Activated naive CD8-positive, alpha-beta T cell treated with anti-CD3 and anti-CD28 coated beads for 36 hours (primary cell): ENCODE measurements around the gene C21orf91. TPM values are rescaled to one million over a fixed set of nuclear protein-coding genes. Genes with fewer than 3 reads are reported as not detected.
"Not testable (repeated sequence)": the region's sequence is repeated elsewhere in the genome, so short reads cannot be mapped to it uniquely, and the experiment has no call there.

Experiments
- DNase-seq: peaks from one replicate; pipeline ENCODE4 v3.0.0; 2021
- H3K27ac Mint-ChIP-seq: one replicate; pipeline ENCODE4 v1.8.0; 2022; ENCODE audit warnings: mild to moderate bottlenecking, moderate library complexity, mixed read lengths
- H3K27me3 Mint-ChIP-seq: one replicate; pipeline ENCODE4 v1.8.0; 2022; ENCODE audit warnings: mild to moderate bottlenecking, mixed read lengths
- H3K36me3 Mint-ChIP-seq: one replicate; pipeline ENCODE4 v1.8.0; 2021; ENCODE audit warnings: mild to moderate bottlenecking, mixed read lengths
- H3K4me1 Mint-ChIP-seq: one replicate; pipeline ENCODE4 v1.8.0; 2021; ENCODE audit warnings: mixed read lengths
- H3K4me3 Mint-ChIP-seq: one replicate; pipeline ENCODE4 v1.8.0; 2022; ENCODE audit warnings: mild to moderate bottlenecking, moderate library complexity, mixed read lengths
- H3K9me3 Mint-ChIP-seq: one replicate; pipeline ENCODE4 v1.8.0; 2022; ENCODE audit warnings: mixed read lengths
- total RNA-seq, 2 experiments: library from RNA; stranded (reverse); gene quantifications; one replicate each; pipeline ENCODE4 v1.2.3, GENCODE V29; 2021

C21orf91 gene
- total RNA-seq, 2 experiments from 2014 or later: 35.0 to 36.5 TPM

DNA sequence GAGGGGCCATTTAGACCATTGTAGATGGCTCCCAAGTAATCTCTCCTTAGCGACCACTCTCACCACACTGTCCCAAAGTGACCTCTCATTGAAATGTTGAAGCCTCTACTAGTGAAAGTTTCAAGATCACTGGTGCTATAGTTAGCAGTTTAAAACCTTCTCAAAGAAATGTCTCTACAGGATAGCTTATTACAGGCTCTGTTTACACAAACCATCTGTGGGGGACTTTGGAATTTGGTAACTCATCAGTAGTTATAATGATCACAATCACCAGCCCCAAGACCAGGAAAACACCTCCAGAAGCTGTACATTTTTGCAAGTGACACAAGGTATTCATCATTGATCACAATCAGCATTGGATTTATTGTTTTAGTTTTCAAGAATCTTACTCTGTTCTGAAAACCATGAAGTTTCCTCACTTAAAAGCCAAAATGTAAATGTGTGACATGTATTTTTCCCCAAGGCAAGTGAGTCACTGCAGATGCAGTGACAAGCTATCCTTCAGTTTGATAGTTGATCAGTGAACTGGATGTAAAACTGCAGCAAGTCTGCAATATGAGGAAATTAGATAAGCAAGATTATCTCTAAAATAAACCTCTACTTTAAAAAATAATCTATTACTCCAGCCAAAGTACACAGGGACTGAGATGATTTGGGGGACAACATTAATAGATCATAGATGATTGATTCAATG, 41.9 kb downstream of the C21orf91 start:
- Mint-ChIP-seq H3K27ac (peak overlapping the region; percentile 74), H3K9me3 (peaks cover 19% of the 10 kb centered on the region), H3K27me3 (no peaks in the 10 kb centered on the region), H3K4me1 (peaks cover 59% of the 10 kb centered on the region), H3K4me3 (no peak overlapping the region), H3K36me3 (peaks cover 35% of the 10 kb centered on the region)
- no peak for DNase-seq

DNA sequence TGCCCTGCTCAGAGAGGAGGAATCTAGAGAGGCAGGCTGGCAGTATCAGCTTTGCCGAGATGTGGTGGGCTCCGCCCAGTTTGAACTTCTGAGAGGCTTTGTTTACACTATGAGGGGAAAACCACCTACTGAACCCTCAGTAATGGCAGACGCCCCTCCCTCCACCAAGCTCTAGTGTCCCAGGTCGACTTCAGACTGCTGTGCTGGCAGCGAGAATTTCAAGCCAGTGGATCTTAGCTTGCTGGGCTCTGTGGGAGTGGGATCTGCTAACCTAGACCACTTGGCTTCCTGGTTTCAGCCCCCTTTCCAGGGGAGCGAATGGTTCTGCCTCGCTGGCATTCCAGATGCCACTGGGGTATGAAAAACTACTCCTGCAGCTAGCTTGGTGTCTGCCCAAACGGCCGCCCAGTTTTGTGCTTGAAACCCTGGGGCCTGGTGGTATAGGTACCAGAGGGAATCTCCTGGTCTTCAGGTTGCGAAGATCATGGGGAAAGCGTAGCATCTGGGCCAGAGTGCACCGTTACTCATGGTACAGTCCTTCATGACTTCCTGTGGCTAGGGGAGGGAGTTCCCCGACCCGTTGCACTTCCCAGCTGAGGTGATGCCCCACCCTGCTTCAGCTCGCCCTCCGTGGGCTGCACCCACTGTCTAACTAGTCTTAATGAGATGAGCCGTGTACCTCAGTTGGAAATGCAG, 43.6 kb downstream of the C21orf91 start:
- Mint-ChIP-seq H3K9me3 (peaks cover 35% of the 10 kb centered on the region), H3K4me3 (peak overlapping the region; percentile 36), H3K27ac (peak overlapping the region; percentile 83), H3K4me1 (peaks cover 43% of the 10 kb centered on the region), H3K27me3 (no peaks in the 10 kb centered on the region), H3K36me3 (peaks cover 32% of the 10 kb centered on the region)
- peak; percentile 64 for DNase-seq

DNA sequence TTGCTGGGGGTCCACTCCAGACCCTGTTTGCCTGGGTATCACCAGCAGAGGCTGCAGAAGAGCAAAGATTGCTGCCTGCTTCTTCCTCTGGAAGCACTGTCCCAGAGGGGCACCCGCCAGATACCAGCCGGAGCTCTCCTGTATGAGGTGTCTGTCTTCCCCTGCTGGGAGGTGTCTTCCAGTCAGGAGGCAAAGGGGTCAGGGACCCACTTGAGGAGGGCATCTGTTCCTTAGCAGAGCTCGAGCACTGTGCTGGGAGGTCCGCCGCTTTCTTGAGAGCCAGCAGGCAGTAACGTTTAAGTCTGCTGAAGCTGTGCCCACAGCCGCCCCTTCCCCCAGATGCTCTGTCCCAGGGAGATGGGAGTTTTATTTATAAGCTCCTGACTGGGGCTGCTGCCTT, 44.1 kb downstream of the C21orf91 start:
- H3K4me3 Mint-ChIP-seq, H3K27me3 Mint-ChIP-seq, H3K27ac Mint-ChIP-seq, DNase-seq: not testable (repeated sequence)
- Mint-ChIP-seq H3K4me1 (peaks cover 37% of the 10 kb centered on the region), H3K9me3 (peaks cover 35% of the 10 kb centered on the region), H3K36me3 (peaks cover 28% of the 10 kb centered on the region)

DNA sequence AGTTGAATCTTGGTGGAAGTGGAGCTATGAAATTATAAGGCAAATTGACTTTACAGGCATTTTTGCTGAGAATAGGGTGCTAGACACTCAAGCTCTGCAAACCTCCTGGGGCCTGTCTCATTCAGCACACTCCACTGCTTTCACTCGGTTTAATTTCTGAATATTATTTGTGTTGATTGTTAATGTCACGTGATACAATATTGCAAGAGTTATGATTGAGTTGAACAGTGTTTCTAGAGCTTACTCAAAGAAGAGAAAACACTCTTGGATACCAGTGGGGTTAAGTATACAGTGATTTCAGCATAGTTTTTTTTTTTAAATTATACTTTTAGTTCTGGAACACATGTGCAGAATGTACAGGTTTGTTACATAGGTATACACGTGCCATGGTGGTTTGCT, 49.7 kb downstream of the C21orf91 start:
- no peaks in the 10 kb centered on the region for H3K4me1 Mint-ChIP-seq
- H3K27me3 Mint-ChIP-seq: no peaks in the 10 kb centered on the region
- DNase-seq: no peak
- H3K27ac Mint-ChIP-seq: no peak overlapping the region
- H3K4me3 Mint-ChIP-seq: no peak overlapping the region
- H3K9me3 Mint-ChIP-seq: peaks cover 33% of the 10 kb centered on the region
- peaks cover 20% of the 10 kb centered on the region for H3K36me3 Mint-ChIP-seq

DNA sequence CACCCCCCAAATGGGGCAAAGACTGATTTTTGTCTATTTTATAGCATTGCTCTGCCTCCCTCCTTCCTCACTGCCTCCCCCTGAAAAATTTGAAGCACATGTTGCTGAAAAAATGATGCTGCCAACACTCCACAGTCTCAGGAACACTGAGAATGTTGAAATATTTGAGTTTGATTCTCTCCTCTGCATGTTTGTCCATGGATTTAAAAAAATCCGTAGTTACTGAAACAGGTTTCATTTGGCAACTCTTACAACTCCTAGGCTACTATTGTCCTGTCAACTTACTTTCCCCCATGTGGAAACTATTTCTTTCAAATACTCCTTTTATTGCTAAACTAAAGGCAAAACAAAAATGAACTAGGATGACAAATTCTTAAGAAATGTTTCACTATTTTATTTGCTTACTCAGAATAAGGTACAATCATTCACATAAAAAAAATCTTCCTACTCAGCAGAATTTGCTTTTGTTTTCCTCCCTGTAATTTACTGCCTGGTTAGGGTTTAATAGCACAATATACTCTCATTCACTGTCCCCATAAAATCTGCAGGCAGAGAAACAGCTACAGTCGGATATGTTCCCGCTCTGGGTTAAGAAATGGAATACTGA, 50.2 kb downstream of the C21orf91 start:
- H3K9me3 Mint-ChIP-seq: peaks cover 28% of the 10 kb centered on the region

DNA sequence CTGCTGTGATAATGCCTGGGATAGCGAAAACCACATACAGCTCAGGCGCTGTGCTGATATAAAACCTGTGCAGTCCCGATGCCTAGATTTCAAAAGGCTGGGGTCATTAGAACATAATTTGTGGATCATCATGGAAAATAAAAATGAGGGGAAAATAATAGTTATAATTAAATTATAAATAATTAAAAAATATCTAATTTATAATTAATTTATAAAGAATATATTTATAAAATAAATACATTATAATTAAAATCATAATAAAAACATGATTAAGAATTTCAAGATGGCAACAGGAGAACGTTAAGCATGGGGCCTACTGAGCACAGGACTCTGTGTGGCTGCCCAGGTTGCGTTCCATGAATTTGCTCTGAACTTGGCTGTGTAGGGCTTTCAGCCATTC, 53.9 kb downstream of the C21orf91 start:
- H3K4me3 Mint-ChIP-seq: no peak overlapping the region
- no peaks in the 10 kb centered on the region for H3K36me3 Mint-ChIP-seq
- H3K27ac Mint-ChIP-seq: no peak overlapping the region
- H3K4me1 Mint-ChIP-seq: no peaks in the 10 kb centered on the region
- DNase-seq: no peak
- H3K27me3 Mint-ChIP-seq: no peaks in the 10 kb centered on the region
- no peaks in the 10 kb centered on the region for H3K9me3 Mint-ChIP-seq

More for the DNA sequence above, 50.2 kb downstream of the C21orf91 start:
- H3K27ac Mint-ChIP-seq: no peak overlapping the region
- no peaks in the 10 kb centered on the region for H3K4me1 Mint-ChIP-seq
- peaks cover 15% of the 10 kb centered on the region for H3K36me3 Mint-ChIP-seq
- H3K27me3 Mint-ChIP-seq: no peaks in the 10 kb centered on the region
- H3K4me3 Mint-ChIP-seq: no peak overlapping the region
- DNase-seq: no peak

DNA sequence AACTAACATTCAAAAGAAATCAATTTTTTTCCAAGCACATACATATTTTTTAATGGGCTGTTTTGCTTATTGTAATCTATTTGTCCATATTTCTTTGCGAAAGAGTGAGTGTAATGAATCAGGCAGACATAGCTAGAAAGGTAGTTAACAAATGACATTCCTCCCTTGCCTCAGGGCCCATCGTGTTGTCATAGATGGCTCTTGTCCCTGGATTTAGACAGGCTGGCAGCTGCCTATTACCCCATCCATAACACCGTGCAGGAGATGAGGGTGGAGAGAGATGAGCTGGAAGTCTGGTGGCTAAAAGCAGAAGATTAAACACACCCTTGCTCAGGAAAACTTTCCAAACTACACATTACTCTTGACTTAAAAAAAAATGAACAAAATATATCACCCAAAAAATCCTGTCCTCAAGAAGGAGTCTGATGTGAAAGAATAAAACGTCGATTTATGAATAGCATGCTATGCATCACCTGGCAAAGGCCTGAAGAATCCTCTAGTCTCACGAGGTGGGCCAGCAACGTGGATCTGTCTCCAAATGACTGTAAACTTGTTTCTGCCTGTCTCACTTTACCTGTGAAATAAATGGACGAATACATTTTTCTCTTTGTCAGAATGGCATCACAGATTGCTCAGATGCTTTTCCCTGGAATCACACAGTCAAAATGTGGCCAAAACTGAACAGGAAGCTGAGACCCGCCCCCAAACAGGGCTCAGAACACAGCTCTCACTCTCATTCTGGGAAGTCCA, 55.7 kb downstream of the C21orf91 start:
- Mint-ChIP-seq H3K27ac (no peak overlapping the region), H3K4me3 (no peak overlapping the region), H3K36me3 (no peaks in the 10 kb centered on the region), H3K27me3 (no peaks in the 10 kb centered on the region), H3K9me3 (no peaks in the 10 kb centered on the region), H3K4me1 (no peaks in the 10 kb centered on the region)
- DNase-seq: no peak

DNA sequence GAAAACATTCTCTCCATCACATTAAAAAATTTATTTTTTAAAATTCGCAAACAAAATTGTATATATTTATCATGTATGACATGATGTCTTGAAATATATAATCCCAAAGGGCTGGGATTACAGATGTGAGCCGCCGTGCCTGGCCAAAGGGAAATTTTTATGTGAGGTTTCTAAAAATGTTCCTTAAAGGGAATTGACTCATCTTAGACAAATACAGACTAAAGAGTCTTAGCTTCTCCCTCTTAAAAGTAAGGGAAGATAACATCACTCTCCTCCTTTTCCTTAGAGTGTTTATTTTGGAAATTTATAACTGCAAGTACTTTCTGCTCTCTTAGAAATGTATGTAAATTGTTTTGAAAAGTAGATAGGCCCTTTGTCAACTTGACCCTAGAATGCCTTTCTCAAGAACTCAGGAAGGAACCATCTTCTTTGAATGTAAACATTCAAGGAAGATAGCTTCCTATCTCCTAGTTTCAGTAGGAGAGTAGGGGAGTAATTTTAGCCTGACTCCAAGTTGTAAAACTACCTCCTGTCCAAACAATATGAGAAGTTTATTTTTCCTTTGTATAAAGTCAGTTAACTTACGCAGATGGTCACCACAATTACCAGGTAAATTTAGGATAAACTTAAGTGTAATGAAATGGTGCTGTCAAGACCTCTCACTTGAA, 59.5 kb downstream of the C21orf91 start:
- H3K9me3 Mint-ChIP-seq: peaks cover 2% of the 10 kb centered on the region
- no peaks in the 10 kb centered on the region for H3K27me3 Mint-ChIP-seq
- DNase-seq: no peak
- H3K4me3 Mint-ChIP-seq: no peak overlapping the region
- H3K4me1 Mint-ChIP-seq: no peaks in the 10 kb centered on the region
- no peak overlapping the region for H3K27ac Mint-ChIP-seq
- no peaks in the 10 kb centered on the region for H3K36me3 Mint-ChIP-seq

DNA sequence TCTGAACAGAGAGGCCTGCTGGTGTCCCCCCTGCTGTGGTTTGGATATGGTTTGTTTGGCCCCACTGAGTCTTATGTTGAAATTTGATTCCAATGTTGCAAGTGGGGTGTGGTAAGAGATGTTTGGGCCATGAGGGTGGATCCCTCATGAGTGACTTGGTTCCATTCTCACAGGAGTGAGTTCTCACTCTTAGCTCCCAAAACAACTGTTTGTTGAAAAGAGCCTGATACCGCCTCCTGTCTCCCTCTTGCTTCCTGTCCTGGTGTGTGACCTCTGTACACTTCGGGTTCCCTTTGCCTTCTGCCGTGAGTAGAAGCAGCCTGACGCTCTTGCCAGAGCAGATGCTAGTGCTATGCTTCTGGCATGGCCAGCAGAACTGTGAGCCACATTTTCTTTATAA, 60.5 kb downstream of the C21orf91 start:
- Mint-ChIP-seq H3K36me3 (no peaks in the 10 kb centered on the region), H3K4me3 (no peak overlapping the region), H3K4me1 (no peaks in the 10 kb centered on the region), H3K27me3 (no peaks in the 10 kb centered on the region), H3K9me3 (peaks cover 2% of the 10 kb centered on the region), H3K27ac (no peak overlapping the region)
- DNase-seq: no peak

DNA sequence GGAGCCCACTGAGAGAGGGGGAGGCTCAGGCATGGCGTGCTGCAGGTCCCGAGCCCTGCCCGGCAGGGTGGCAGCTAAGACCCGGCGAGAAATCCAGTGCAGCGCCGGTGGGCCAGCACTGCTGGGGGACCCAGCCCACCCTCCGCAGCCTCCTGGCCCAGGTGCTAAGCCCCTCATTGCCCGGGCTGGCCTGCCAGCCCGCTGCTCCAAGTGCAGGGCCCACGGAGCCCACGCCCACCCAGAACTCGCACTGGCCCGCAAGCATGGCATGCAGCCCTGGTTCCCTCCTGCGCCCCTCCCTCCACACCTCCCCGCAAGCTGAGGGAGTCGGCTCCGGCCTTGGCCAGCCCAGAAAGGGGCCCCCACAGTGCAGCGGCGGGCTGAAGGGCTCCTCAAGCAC, 61.5 kb downstream of the C21orf91 start:
- Mint-ChIP-seq H3K27ac (no peak overlapping the region), H3K4me3 (no peak overlapping the region), H3K9me3 (peaks cover 2% of the 10 kb centered on the region), H3K27me3 (no peaks in the 10 kb centered on the region), H3K4me1 (no peaks in the 10 kb centered on the region), H3K36me3 (no peaks in the 10 kb centered on the region)
- DNase-seq: no peak

DNA sequence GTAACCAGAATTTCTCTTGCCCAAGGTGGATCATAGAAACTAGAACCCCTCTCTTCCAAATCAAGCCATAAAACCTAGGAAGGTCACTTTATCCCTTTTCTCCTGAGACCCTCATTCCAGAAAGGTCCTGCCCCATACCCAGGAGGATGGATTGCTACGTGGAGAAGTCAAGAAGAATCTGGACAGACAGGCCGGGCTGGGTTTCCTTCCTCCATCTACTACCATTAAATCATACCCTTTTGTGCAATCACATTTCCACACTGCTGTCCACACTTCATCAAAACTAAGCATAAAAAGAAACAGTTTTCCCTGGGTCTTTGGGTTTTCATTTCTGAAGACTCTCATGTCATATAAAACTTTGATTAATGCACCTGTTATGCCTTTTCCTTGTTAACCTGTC, 65.4 kb downstream of the C21orf91 start:
- peaks cover 2% of the 10 kb centered on the region for H3K36me3 Mint-ChIP-seq

DNA sequence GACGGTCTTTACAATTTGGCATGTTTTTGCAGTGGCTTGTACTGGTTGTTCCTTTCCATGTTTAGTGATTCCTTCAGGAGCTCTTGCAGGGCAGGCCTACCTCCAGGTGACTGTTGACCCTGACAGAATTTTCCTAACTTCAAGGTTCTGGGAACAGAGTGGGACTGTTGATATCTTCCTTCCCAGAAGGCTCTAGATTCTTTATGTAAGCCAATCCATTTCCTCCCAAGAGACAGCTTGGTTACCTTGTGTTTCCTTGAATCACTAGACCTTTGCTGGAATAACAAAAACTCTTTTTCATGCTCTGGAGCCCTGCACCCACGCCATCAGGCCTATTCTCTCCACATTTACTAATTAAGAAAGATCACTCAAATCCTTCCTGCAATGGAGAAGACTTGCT, 67.0 kb downstream of the C21orf91 start:
- Mint-ChIP-seq H3K36me3 (peaks cover 2% of the 10 kb centered on the region), H3K27me3 (no peaks in the 10 kb centered on the region), H3K4me3 (no peak overlapping the region), H3K4me1 (peaks cover 2% of the 10 kb centered on the region), H3K9me3 (peaks cover 11% of the 10 kb centered on the region), H3K27ac (no peak overlapping the region)
- DNase-seq: no peak

More for the DNA sequence above, 65.4 kb downstream of the C21orf91 start:
- Mint-ChIP-seq H3K4me3 (no peak overlapping the region), H3K4me1 (no peaks in the 10 kb centered on the region), H3K27ac (no peak overlapping the region), H3K27me3 (no peaks in the 10 kb centered on the region), H3K9me3 (peaks cover 11% of the 10 kb centered on the region)
- DNase-seq: no peak

DNA sequence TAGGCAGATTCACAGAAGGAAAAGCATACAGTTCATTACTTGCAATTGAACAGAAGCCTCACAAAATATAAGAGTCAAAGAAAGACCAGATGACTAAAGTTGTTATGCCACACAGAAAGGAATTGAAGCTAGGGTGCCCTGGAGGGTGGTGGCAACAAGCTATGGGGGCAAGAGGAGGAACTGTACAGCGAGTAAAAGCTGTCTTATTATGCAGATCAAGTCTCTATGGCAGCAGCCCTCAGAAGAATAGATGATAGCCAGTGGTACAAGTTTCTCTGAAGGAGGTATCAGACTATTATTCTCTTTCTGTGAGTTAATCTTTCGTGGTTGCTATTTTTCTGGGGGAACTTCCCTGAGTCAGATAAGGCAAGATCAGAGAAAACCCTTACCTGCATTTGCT, 72.2 kb downstream of the C21orf91 start:
- H3K4me3 Mint-ChIP-seq: no peak overlapping the region
- H3K36me3 Mint-ChIP-seq: peaks cover 4% of the 10 kb centered on the region

DNA sequence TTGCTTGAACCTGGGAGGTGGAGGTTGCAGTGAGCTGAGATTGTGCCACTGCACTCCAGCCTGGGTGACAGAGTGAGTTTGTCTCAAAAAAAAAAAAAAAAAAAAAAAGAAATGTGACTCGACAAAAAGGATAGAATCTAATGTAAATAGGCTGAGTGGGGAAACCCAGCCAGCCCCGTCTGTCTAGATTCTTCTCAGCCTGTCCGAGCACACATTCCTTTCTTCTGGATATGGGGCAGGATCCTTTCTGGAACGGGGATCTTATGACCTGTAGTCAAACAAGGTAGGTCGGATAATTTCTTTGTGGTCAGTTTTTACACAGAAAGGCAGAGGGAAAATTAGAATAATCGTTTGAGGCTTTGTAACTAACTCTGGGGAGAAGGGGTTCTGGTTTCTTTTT, 74.1 kb downstream of the C21orf91 start:
- H3K36me3 Mint-ChIP-seq: peaks cover 6% of the 10 kb centered on the region
- H3K9me3 Mint-ChIP-seq: peaks cover 18% of the 10 kb centered on the region
- no peaks in the 10 kb centered on the region for H3K27me3 Mint-ChIP-seq
- H3K4me3 Mint-ChIP-seq: no peak overlapping the region
- no peak overlapping the region for H3K27ac Mint-ChIP-seq
- H3K4me1 Mint-ChIP-seq: peaks cover 23% of the 10 kb centered on the region
- DNase-seq: no peak

More for the DNA sequence above, 72.2 kb downstream of the C21orf91 start:
- no peak overlapping the region for H3K27ac Mint-ChIP-seq
- H3K4me1 Mint-ChIP-seq: peaks cover 11% of the 10 kb centered on the region
- no peaks in the 10 kb centered on the region for H3K27me3 Mint-ChIP-seq
- H3K9me3 Mint-ChIP-seq: peaks cover 18% of the 10 kb centered on the region
- no peak for DNase-seq
